Measurements from ENCODE around the gene PRKD1. TPM values are rescaled to one million over a fixed set of nuclear protein-coding genes. Genes with fewer than 3 reads are reported as not detected.

PRKD1 gene
- polyA plus RNA-seq, 10 donors = 20.1 to 29.8 (median 21.5) TPM

GRCh38 chr14:29674566-29675285 lies 252.9 kb downstream of the PRKD1 start:
- no peak for DNase-seq

- DNase-seq = peak; percentile 13 to 61 (median 38)
Measured at GRCh38 chr14:29672831-29673230, 254.8 kb downstream of the PRKD1 start.

- no peak for DNase-seq
Measured at GRCh38 chr14:29671034-29671433, 256.6 kb downstream of the PRKD1 start.

GRCh38 chr14:29668201-29668600 lies 259.4 kb downstream of the PRKD1 start:
- no peak for DNase-seq

GRCh38 chr14:29664515-29664914 lies 263.1 kb downstream of the PRKD1 start:
- DNase-seq = no peak

- DNase-seq = no peak
Measured at GRCh38 chr14:29663281-29663801, 264.3 kb downstream of the PRKD1 start.

- peak in 1 of 3 donors; percentile 15 for DNase-seq
Measured at GRCh38 chr14:29654901-29655550, 272.6 kb downstream of the PRKD1 start.

- no peak for DNase-seq
Measured at GRCh38 chr14:29653303-29653702, 274.3 kb downstream of the PRKD1 start.

- DNase-seq = peak in 2 of 3 donors; percentile 14 to 32
Measured at GRCh38 chr14:29652571-29652970, 275.1 kb downstream of the PRKD1 start.

GRCh38 chr14:29650554-29651269 lies 276.9 kb downstream of the PRKD1 start:
- DNase-seq = no peak

- no peak for DNase-seq
Measured at GRCh38 chr14:29649170-29649569, 278.5 kb downstream of the PRKD1 start.

- no peak for DNase-seq
Measured at GRCh38 chr14:29648045-29648444, 279.6 kb downstream of the PRKD1 start.

GRCh38 chr14:29645117-29645516 lies 282.5 kb downstream of the PRKD1 start:
- DNase-seq = no peak

GRCh38 chr14:29643433-29644211 lies 284.0 kb downstream of the PRKD1 start:
- no peak for DNase-seq

- DNase-seq = peak; percentile 30 to 69 (median 52)
Measured at GRCh38 chr14:29637411-29637810, 290.2 kb downstream of the PRKD1 start.

- no peak for DNase-seq
Measured at GRCh38 chr14:29636870-29637269, 290.8 kb downstream of the PRKD1 start.

- no peak for DNase-seq
Measured at GRCh38 chr14:29630566-29631160, 297.0 kb downstream of the PRKD1 start.

- no peak for DNase-seq
Measured at GRCh38 chr14:29629839-29630238, 297.8 kb downstream of the PRKD1 start.

GRCh38 chr14:29627137-29627536 lies 300.5 kb downstream of the PRKD1 start:
- no peak for DNase-seq

GRCh38 chr14:29618323-29619067 lies 309.2 kb downstream of the PRKD1 start:
- no peak for DNase-seq

- DNase-seq = no peak
Measured at GRCh38 chr14:29616922-29617321, 310.7 kb downstream of the PRKD1 start.

All from muscle of back (tissue), 11 donors.